Measurements from ENCODE around the gene AJAP1. TPM values are rescaled to one million over a fixed set of nuclear protein-coding genes. Genes with fewer than 3 reads are reported as not detected.

Gene AJAP1
- total and polyA plus RNA-seq, 12 donors, result 0.02 to 0.94 (median 0.09) TPM; not detected in 3

DNA sequence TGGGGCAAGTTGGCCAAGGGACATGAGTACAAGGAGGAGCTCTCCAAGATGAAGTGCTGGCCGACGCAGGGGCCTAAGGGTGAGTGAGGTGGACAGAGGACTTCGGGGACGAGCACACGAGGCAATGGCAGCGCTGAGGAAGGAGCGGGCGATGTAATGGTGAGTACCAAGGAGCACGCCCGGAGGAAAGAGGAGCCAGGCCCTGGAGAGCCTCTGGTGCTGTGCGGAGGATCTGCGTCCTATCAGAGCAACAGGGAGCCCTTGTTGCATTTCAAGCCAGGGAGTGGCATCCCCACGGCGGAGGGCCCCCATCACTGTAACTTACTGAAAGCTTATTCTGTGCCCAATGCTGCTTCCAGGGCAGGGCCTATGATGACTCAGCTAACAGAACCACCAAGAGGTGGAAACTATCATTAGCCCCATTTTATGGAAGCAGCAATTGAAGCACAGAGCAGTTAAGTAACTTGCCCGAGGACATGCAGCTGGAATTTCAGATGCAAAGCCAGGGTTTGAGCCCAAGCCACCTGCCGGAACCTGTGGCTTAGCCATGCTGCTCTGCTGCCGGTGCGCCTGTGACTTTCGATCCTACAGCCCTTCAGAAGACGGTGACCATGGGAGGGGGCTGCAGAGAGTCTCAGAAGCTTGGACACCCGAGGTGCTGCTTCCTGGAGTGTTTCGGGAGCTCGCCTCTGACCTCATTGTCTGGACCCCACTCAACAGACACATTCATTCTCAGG, 17.6 kb upstream of the AJAP1 start:
- Histone ChIP-seq H3K36me3 (no peaks in the 10 kb centered on the region), H3K27me3 (peaks cover 0 to 54% (median 23%) of the 10 kb centered on the region in 7 donors), H3K27ac (no peak overlapping the region), H3K4me3 (no peak overlapping the region), H3K9me3 (no peaks in the 10 kb centered on the region), H3K4me1 (no peaks in the 10 kb centered on the region)
- DNase-seq (no peak), ATAC-seq (no peak)
- TF ChIP-seq, protein P1, sequence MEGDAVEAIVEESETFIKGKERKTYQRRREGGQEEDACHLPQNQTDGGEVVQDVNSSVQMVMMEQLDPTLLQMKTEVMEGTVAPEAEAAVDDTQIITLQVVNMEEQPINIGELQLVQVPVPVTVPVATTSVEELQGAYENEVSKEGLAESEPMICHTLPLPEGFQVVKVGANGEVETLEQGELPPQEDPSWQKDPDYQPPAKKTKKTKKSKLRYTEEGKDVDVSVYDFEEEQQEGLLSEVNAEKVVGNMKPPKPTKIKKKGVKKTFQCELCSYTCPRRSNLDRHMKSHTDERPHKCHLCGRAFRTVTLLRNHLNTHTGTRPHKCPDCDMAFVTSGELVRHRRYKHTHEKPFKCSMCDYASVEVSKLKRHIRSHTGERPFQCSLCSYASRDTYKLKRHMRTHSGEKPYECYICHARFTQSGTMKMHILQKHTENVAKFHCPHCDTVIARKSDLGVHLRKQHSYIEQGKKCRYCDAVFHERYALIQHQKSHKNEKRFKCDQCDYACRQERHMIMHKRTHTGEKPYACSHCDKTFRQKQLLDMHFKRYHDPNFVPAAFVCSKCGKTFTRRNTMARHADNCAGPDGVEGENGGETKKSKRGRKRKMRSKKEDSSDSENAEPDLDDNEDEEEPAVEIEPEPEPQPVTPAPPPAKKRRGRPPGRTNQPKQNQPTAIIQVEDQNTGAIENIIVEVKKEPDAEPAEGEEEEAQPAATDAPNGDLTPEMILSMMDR (IDR thresholded peaks at IDR 0.05), result no peak
- 81 to 88% methylated on average over 23 of the region's 23 CpGs for WGBS, 2 donors
- intact Hi-C loops (cut with DNase I), result no loop called here

DNA sequence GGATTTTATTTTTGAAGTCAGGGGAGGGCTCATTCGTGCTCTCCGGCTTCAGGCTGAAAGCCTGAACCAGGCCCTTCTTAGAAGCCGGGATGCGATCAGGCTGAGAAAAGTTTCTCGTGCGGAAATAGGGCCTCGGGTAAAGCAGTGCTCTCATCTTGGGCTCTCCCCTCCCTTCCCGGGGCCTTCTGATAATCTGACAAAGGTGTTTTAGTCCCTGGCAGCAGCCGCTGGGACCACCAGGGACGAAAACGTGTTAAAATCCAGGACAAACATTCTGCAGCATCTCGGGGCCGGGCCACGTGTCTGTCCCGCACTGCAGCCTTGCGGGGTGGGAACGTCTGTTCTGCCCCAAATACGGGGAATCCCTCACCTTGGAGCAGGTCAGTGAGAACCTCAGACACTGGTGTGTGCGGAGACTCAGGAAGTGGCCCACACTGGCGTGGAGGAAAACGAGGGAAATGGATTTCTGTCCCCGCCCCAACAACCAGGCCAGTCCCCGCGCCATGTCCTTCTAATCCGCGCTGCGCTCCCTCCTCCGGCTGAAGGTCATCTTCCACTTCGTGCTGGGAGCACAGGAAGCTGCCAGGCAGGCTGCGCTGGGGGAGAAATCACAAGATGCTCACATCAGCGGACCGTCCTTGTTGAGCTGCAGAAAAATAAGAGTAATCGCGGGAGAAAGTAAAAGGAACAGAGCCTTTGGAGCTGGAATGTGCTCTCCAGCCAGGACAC, 16.6 kb upstream of the AJAP1 start:
- DNase-seq (no peak), ATAC-seq (no peak)
- Histone ChIP-seq H3K36me3 (no peaks in the 10 kb centered on the region), H3K4me3 (no peak overlapping the region), H3K27ac (no peak overlapping the region), H3K27me3 (peaks cover 0 to 58% (median 23%) of the 10 kb centered on the region in 7 donors), H3K9me3 (no peaks in the 10 kb centered on the region), H3K4me1 (no peaks in the 10 kb centered on the region)
- intact Hi-C loops (cut with DNase I), result no loop called here
- TF ChIP-seq, protein P1 (IDR thresholded peaks at IDR 0.05), result no peak
- WGBS, 2 donors, result 46 to 50% methylated on average over 34 of the region's 34 CpGs

GRCh38 chr1:4638345-4638729, 16.1 kb upstream of the AJAP1 start:
- 42 to 60% methylated on average over 12 of the region's 12 CpGs for WGBS, 2 donors
- Histone ChIP-seq H3K9me3 (no peaks in the 10 kb centered on the region), H3K27me3 (peaks cover 0 to 61% (median 23%) of the 10 kb centered on the region in 7 donors), H3K4me1 (no peaks in the 10 kb centered on the region), H3K4me3 (no peak overlapping the region), H3K36me3 (no peaks in the 10 kb centered on the region), H3K27ac (no peak overlapping the region)
- TF ChIP-seq, protein P1 (IDR thresholded peaks at IDR 0.05), result no peak
- no peak for ATAC-seq
- no peak for DNase-seq
- intact Hi-C loops (cut with DNase I), result no loop called here

- no peak for DNase-seq
- Histone ChIP-seq H3K9me3 (no peaks in the 10 kb centered on the region), H3K4me3 (no peak overlapping the region), H3K4me1 (no peaks in the 10 kb centered on the region), H3K36me3 (no peaks in the 10 kb centered on the region), H3K27me3 (peaks cover 0 to 64% (median 26%) of the 10 kb centered on the region in 7 donors), H3K27ac (no peak overlapping the region)
- TF ChIP-seq, protein P1 (IDR thresholded peaks at IDR 0.05), result no peak
- whole genome bisulfite sequencing, 2 donors, result 78 to 81% methylated on average over 10 of the region's 10 CpGs
- ATAC-seq, result no peak
- intact Hi-C loops (cut with DNase I), result no loop called here
Measured at GRCh38 chr1:4640931-4641330, 13.5 kb upstream of the AJAP1 start.

All from heart right ventricle (tissue), 16 donors.